NCI-H345 treated with DMSO at 0.1 percent for 48 hours (cell line): ENCODE data around the gene LRRIQ4.

Experiments
- DNase-seq: peaks from one replicate; lab custom pipeline; 2025; ENCODE audit not compliant: unreplicated experiment; lab: John Stamatoyannopoulos, UW

The LRRIQ4 gene

DNA sequence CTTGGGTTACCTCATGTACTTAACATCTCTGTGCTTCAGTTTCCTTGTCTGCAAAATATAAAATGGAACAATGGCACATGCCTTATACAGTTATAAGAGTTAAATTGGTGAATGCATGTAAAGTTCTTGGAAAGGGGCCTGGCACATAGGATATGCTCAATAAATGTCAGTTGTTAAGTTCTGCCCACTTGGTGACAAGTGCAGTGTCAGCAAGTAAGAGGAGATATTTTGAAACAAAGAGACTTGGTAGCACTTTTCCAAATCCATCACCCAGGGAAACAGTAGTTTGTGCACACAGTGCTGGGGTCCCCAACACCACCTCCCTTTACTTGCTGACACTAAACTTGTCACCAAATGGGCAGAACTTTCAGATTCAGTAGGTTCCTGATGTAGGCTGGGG, 37.9 kb downstream of the LRRIQ4 start:
- no peak for DNase-seq

DNA sequence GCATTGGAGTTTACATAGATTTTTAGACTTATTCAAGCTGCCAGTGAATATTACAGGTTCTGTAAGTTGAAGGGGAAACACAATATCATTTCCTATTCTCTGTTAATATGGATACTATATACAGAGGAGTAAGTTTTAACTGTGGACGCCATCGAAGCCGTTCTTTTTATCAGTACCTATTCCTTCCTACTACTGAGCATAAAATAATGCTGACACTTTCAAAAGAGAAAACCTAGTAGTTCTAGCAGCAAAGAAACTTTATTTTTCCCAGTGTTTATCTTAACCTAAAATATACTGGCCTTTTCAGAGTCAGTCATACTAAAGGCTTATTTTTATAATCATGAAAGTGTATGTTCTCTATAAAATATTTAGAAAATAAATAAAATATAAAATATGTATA, 42.8 kb downstream of the LRRIQ4 start:
- no peak for DNase-seq

GRCh38 chr3:169857811-169858210, 45.1 kb downstream of the LRRIQ4 start:
- DNase-seq = no peak

DNA sequence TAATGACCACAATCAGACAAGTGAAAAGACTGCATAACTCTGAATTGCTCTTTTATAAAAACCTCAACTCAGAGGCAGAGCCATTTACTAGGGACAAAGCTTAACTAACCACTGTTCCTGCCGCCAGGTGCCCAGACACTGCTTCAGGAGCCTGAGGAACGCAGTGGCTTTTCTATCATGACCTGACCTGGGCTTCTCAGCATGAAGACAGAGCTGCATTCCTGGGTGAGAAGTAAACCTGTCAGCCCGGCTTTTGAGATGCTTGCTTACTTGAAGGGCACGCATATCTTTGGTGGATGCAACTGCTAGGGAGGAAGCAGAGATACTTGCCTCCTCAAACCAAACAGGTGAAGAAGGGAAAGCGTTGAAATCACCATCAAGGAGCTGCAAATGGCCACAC, 49.2 kb downstream of the LRRIQ4 start:
- DNase-seq = no peak

GRCh38 chr3:169863458-169863899, 50.8 kb downstream of the LRRIQ4 start:
- DNase-seq = peak; percentile 6

DNA sequence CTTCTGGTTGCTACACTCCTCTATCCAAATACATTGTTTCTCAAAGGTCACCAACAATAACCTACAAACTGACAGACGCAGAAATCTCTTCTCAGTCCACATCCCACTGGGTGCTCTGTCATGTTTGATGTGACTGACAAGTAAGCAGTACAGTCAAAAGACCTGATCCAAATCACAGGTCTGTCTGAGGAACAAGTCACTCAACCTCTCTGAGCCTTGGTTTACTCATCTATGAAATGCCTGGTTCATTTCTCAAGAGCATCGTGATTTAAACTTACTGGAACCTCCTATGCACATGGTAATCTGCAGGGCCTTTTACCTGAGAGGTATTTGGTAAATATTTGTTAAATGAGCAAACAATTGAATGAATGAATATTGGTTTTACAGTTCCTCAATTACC, 51.6 kb downstream of the LRRIQ4 start:
- DNase-seq = no peak

- no peak for DNase-seq
These were observed 52.6 kb downstream of the LRRIQ4 start for GRCh38 chr3:169865176-169865767.

- DNase-seq = no peak
These were observed 55.0 kb downstream of the LRRIQ4 start for GRCh38 chr3:169867584-169868210.

GRCh38 chr3:169868369-169868768, 55.7 kb downstream of the LRRIQ4 start:
- DNase-seq = no peak

- DNase-seq = no peak
These were observed 57.0 kb downstream of the LRRIQ4 start, which contains the start of gene LRRC31 for GRCh38 chr3:169869484-169870220. Gene LRRC31, minus strand, starts transcription at chr3:169869935. Its CDS starts 128 bp downstream, at chr3:169869807.

GRCh38 chr3:169871129-169871886, 58.6 kb downstream of the LRRIQ4 start:
- no peak for DNase-seq

- no peak for DNase-seq
These were observed 66.4 kb downstream of the LRRIQ4 start for GRCh38 chr3:169879013-169879557.

DNA sequence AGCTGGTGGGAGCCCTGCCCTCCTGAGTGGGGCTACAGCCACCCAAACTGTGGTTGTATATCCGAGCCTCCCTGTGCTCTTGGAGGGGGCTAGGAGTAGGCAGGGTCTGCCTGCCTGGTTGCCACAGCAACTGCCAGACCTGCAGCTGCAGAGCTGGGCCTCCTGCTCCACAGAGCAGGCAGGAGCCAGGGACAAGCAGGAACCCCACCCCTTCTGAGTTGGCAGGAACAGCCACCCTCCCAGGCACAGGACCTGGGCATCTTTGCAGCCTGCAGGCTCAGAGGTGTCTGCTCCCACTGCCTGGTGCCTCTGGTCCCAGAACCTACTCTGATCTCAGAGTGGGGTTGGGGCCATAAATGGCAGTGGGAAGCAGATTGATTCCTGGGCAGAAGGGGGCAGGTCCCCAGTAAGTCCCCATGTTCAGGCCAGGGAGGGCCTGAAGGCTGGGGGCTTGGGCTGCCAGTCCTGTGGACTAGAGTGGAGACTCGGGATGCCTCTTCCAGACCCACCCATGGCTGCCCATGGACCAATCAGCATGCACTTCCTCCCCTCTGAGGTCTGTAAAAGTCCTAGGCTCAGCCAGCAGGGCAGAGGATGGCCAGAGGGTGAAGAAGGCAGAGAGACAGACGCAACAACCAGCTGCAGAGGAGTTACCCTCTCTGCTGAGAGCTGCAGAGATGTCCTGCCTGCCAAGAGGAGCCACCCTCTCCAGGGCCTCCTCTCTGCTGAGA, 67.3 kb downstream of the LRRIQ4 start:
- no peak for DNase-seq

DNA sequence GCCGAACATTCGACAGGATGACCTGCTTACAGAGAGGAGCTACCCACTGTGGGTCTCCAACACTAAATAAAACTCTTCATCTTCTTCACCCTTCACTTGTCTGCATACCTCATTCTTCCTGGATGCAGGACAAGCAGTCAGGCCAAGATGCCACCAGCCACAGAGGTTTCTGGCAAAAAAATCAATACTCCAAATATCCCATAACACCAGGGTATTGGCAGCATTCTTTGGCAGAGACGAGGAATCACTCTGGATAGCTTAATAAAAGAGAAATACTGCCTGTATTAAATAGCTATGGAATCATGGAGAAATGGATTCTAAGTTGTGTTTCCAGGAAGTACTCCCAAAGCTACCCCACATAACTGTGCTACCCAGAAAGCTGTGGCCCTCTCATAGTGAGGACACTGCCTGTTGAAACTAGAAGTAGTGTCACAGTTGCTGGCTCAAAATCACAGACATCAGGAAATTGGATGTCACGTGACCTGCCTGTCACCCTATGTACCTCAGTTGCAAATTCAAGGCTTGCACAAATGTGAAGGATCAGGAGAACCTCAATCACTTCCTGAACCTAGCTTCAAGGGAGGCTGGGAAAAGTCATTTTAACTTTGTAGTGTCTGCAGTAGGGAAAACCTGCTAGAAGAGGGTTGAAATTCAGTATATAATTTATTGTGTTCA, 68.0 kb downstream of the LRRIQ4 start:
- no peak for DNase-seq

DNA sequence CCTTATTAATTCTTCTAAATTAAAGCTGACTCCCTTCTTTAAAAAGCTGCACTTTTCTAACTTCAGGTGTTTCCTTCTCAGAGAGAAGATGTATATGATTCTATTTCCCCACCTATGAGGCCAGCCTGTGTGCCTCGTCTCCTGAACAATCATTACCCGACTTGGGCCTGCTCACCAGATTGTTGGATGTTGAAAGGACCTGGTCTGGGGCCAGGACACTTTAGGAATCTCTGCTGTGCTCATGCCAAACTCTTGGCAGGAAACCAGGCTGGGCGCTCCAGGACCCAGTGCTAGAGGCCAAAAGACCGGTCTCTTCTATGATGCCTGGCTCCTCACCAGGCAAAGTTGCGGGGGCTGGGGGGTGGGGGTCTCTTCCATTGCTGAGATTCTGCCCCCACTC, 74.0 kb downstream of the LRRIQ4 start:
- no peak for DNase-seq
